Prostate gland (tissue), 2 donors: ENCODE measurements around the gene SRRM3. TPM values are rescaled to one million over a fixed set of nuclear protein-coding genes. Genes with fewer than 3 reads are reported as not detected.
"Not testable (repeated sequence)": the region's sequence is repeated elsewhere in the genome, so short reads cannot be mapped to it uniquely, and the experiment has no call there.

Experiments used
- DNase-seq: peaks from one replicate; pipeline ENCODE4 v3.0.0-alpha.2; 2019; ENCODE audit warnings: low spot score
- H3K27ac ChIP-seq, 2 donors: fragments of 200-600 bp; sonication (generic); 2 replicates each; pipeline ENCODE4 v1.5.1; 2017 to 2019
- H3K27me3 ChIP-seq: fragments of 200-600 bp; sonication (generic); replicated peaks from 2 replicates; pipeline ENCODE4 v1.5.1; 2019; ENCODE audit not compliant: insufficient read depth
- H3K36me3 ChIP-seq, 2 donors: fragments of 200-600 bp; sonication (generic); 1 replicate in 1 of 2; 2 replicates in 1 of 2; pipeline versions ENCODE4 v1.5.1 to v1.8.1; 2017 to 2019
- H3K4me1 ChIP-seq: fragments of 200-600 bp; sonication (generic); replicated peaks from 2 replicates; pipeline ENCODE4 v1.5.1; 2019
- H3K4me3 ChIP-seq, 2 donors: fragments of 200-600 bp; sonication (generic); 2 replicates each; pipeline ENCODE4 v1.5.1; 2017 to 2019
- H3K9me3 ChIP-seq: fragments of 200-600 bp; sonication (generic); 2 replicates; pipeline ENCODE4 v1.5.1; 2017
- CTCF ChIP-seq, 4 experiments: fragments of 200-600 bp in 2 of 4; fragments of 450-650 bp in 2 of 4; sonication (generic) in 2 of 4; IDR thresholded peaks; 1 replicate in 3 of 4; 2 replicates in 1 of 4; pipeline ENCODE4 v1.5.1; 2016 to 2019; ENCODE audit warnings: antibody characterized with exemption in 4 of 4, mild to moderate bottlenecking in 2 of 4, moderate library complexity in 2 of 4
- POLR2A ChIP-seq: fragments of 450-650 bp; IDR thresholded peaks from one replicate; pipeline ENCODE4 v1.6.1; 2016; ENCODE audit warnings: antibody characterized with exemption, mild to moderate bottlenecking
- POLR2AphosphoS5 ChIP-seq: sonication (generic); formaldehyde crosslinking; IDR thresholded peaks from one replicate; pipeline ENCODE4 v1.6.1; 2017; ENCODE audit warnings: antibody characterized with exemption
- WGBS: methylation state at CpG from one replicate; pipeline ENCODE4 v1.1.5; 2018; 5-methylcytosine and 5-hydroxymethylcytosine counted together
- intact Hi-C: fragments of 100-400 bp; cut with DNase I; formaldehyde crosslinking; loops from one replicate; pipeline ENCODE4 v1.14.2; 2022
- total RNA-seq, 2 donors: library from RNA; depleted of rRNA; stranded (reverse); fragments of >200 nt; gene quantifications; one replicate each; pipeline ENCODE4 v1.1.0, GENCODE V29; 2016

The SRRM3 gene
- total RNA-seq, 2 donors from 2014 or later = 3.1 to 6.8 TPM

GRCh38 chr7:76291351-76292212 is 89.9 kb downstream of the SRRM3 start:
- peak; percentile 92 for DNase-seq
- no peaks in the 10 kb centered on the region for H3K36me3 ChIP-seq
- H3K27ac ChIP-seq = peak overlapping the region; percentile 98
- peak; percentile 6 for TF ChIP-seq POLR2A
- TF ChIP-seq POLR2AphosphoS5 = peak; percentile 96
- peak; percentile 98 to 100 (median 99) for TF ChIP-seq CTCF (IDR thresholded peaks at IDR 0.05)
- no peaks in the 10 kb centered on the region for H3K9me3 ChIP-seq
- peaks cover 24% of the 10 kb centered on the region for H3K4me1 ChIP-seq
- H3K4me3 ChIP-seq = peak overlapping the region in 1 of 2 donors; percentile 17
- 14% methylated on average over 30 of the region's 30 CpGs for WGBS
- no peaks in the 10 kb centered on the region for H3K27me3 ChIP-seq
- intact Hi-C loops = loop anchor here (1.0 to 5.0 kb wide), 3 partner anchors 23 to 113 kb away; partner anchors contain the start of gene YWHAG

DNA sequence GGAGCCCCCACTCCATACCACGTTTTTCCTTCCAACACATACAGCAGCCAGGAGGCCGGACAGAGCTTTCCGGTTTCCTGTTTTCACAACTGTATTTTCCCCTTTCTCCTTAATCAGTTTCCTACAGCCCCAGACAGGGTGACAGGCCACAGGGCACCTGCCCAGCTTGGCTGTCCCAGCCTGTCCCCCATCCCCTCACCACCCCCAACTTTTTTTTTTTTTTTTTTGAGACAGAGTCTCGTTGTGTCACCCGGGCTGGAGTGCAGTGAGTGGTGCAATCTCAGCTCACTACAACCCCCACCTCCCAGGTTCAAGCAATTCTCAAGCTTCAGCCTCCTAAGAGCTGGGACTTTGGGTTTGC is 90.5 kb downstream of the SRRM3 start:
- WGBS = 15% methylated on average over 5 of the region's 5 CpGs
- intact Hi-C loops = loop anchor here (5.0 kb wide), 1 partner anchor 65 kb away; the partner anchor contains the start of gene YWHAG

DNA sequence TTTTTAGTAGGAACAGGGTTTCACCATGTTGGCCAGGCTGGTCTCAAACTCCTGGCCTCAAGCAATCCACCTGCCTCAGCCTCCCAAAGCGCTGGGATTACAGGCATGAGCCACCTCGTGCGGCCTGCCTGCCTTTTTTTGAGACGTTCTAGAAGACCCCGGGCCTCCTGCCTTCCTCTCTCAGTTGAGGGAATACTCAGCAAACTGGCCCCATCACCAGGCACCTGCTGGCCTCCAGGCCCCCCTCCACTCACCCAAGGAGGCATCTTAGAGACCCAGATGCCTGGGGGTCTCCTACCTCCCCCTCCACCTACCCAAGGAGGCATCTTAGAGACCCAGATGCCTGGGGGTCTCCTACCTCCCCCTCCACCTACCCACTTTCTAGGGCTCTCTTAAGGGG is 91.2 kb downstream of the SRRM3 start:
- intact Hi-C loops = loop anchor here (5.0 kb wide), 1 partner anchor 64 kb away; the partner anchor contains the start of gene YWHAG
- H3K4me3 ChIP-seq = not testable (repeated sequence)
- H3K4me1 ChIP-seq = peaks cover 29% of the 10 kb centered on the region

More for the DNA sequence above, 90.5 kb downstream of the SRRM3 start:
- H3K4me3 ChIP-seq = peak overlapping the region in 1 of 2 donors; percentile 17
- H3K27me3 ChIP-seq = no peaks in the 10 kb centered on the region
- H3K4me1 ChIP-seq = peaks cover 24% of the 10 kb centered on the region
- H3K36me3 ChIP-seq = no peaks in the 10 kb centered on the region
- H3K27ac ChIP-seq = peak overlapping the region; percentile 98
- TF ChIP-seq POLR2A (no peak), CTCF (IDR thresholded peaks at IDR 0.05) (no peak), POLR2AphosphoS5 (no peak)
- no peak for DNase-seq
- H3K9me3 ChIP-seq = no peaks in the 10 kb centered on the region

GRCh38 chr7:76293407-76293901 is 91.8 kb downstream of the SRRM3 start:
- Histone ChIP-seq H3K4me3 (no peak overlapping the region), H3K27me3 (no peaks in the 10 kb centered on the region), H3K9me3 (no peaks in the 10 kb centered on the region), H3K4me1 (peaks cover 29% of the 10 kb centered on the region), H3K27ac (peak overlapping the region; percentile 98), H3K36me3 (no peaks in the 10 kb centered on the region)
- intact Hi-C loops = loop anchor here (5.0 kb wide), 1 partner anchor 64 kb away; the partner anchor contains the start of gene YWHAG
- 31% methylated on average over 8 of the region's 8 CpGs for WGBS
- peak; percentile 59 for DNase-seq
- TF ChIP-seq POLR2A = no peak
- TF ChIP-seq POLR2AphosphoS5 = peak; percentile 59

More for the DNA sequence above, 91.2 kb downstream of the SRRM3 start:
- not testable (repeated sequence) for DNase-seq, H3K9me3 ChIP-seq, H3K27me3 ChIP-seq, H3K36me3 ChIP-seq
- H3K27ac ChIP-seq = peak overlapping the region; percentile 98
- WGBS = 88% methylated on average over 5 of the region's 5 CpGs

DNA sequence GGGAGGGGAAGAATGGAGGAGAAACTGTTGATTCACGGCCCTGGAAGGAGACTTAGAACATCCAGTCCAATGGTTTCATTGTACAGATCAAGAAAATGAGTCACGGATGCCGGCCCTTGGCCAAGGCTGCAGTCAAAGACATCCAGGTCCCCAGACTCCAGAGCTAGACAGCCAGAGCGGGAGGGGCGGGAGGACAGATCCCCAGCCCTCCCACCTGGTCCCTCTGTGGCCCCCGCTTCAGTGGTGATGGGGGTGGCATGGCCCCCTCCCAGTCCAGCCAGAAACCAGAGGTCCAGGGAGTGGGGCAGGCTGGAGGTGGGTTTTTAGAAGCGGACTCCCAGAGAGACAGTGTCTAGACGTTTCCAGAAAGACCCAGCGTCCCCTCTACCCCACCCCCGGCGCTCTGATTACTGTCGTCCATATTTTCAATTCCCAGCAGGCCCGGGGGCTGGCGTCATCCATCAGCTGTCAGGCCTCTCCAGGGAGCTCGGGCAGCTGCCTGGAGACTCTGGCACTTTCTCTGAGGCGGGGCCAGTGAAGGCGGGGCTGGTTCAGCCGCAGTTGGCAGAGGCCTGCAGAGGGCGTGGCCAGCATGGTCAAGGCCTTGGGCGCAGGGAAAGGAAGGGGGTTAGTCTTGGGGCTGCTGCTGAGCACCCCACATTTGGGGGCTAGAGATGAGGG is 92.8 kb downstream of the SRRM3 start:
- Histone ChIP-seq H3K27ac (peak overlapping the region; percentile 98), H3K36me3 (no peaks in the 10 kb centered on the region), H3K27me3 (no peaks in the 10 kb centered on the region), H3K4me3 (no peak overlapping the region), H3K9me3 (no peaks in the 10 kb centered on the region), H3K4me1 (peaks cover 29% of the 10 kb centered on the region)
- TF ChIP-seq POLR2AphosphoS5 = peak; percentile 99
- TF ChIP-seq CTCF (IDR thresholded peaks at IDR 0.05) = peak in 2 of 4 experiments; percentile 23 to 35
- TF ChIP-seq POLR2A = peak; percentile 87
- peak; percentile 96 for DNase-seq
- WGBS = 10% methylated on average over 14 of the region's 20 CpGs
- intact Hi-C loops = loop anchor here (5.0 kb wide), 1 partner anchor 63 kb away; the partner anchor contains the start of gene YWHAG
